PC-9 (cell line): ENCODE data around the gene NUF2. TPM values are rescaled to one million over a fixed set of nuclear protein-coding genes. Genes with fewer than 3 reads are reported as not detected.

Source experiments
- BruUV-seq: library from RNA; stranded (reverse); fragments of 400-500 nt; replicated peaks from 2 replicates; lab custom pipeline; 2021; lab: Mats Ljungman, UMichigan
- CTCF ChIA-PET: fragments of 300-600 bp; sonication (Branson Sonifier 250); formaldehyde crosslinking; loops from one replicate; lab custom pipeline; 2022; ENCODE audit warnings: antibody characterized with exemption; lab: Charles Lee
- POLR2A ChIA-PET: fragments of 300-600 bp; sonication (Branson Sonifier 250); formaldehyde crosslinking; loops from one replicate; lab custom pipeline; 2022; ENCODE audit warnings: antibody characterized with exemption; ENCODE audit not compliant: unreplicated experiment; lab: Charles Lee
- DNase-seq, 2 experiments: peaks; one replicate each; pipeline versions ENCODE4 v3.0.0 to v3.0.0-alpha.2; 2015 to 2022; ENCODE audit warnings: mixed read lengths in 1 of 2
- H2AFZ ChIP-seq: fragments of 200-600 bp; sonication (generic); 2 replicates; pipeline ENCODE4 v1.8.1; 2017; ENCODE audit warnings: antibody characterized with exemption
- H3F3A ChIP-seq: fragments of 200-600 bp; sonication (generic); 2 replicates; pipeline ENCODE4 v1.8.1; 2017; ENCODE audit warnings: antibody characterized with exemption, mild to moderate bottlenecking, low read depth; ENCODE audit not compliant: insufficient read depth
- H3K27ac ChIP-seq: fragments of 200-600 bp; sonication (generic); 2 replicates; pipeline ENCODE4 v1.6.1; 2016; ENCODE audit warnings: mixed run types
- H3K27me3 ChIP-seq: fragments of 200-600 bp; sonication (generic); 2 replicates; pipeline ENCODE4 v1.6.1; 2016; ENCODE audit warnings: low read depth, mixed run types; ENCODE audit not compliant: insufficient read depth
- H3K36me3 ChIP-seq: fragments of 200-600 bp; sonication (generic); 2 replicates; pipeline ENCODE4 v1.6.1; 2016; ENCODE audit warnings: low read depth, mixed run types
- H3K4me1 ChIP-seq: fragments of 200-600 bp; sonication (generic); replicated peaks from 2 replicates; pipeline ENCODE4 v1.6.1; 2016; ENCODE audit warnings: mixed run types; ENCODE audit not compliant: insufficient read depth
- H3K4me2 ChIP-seq: fragments of 200-600 bp; sonication (generic); 2 replicates; pipeline ENCODE4 v1.6.1; 2017; ENCODE audit warnings: mixed run types
- H3K4me3 ChIP-seq: fragments of 200-600 bp; sonication (generic); 2 replicates; pipeline ENCODE4 v1.6.1; 2016; ENCODE audit warnings: mixed run types
- H3K79me2 ChIP-seq: fragments of 200-600 bp; sonication (generic); 2 replicates; pipeline ENCODE4 v1.6.1; 2017; ENCODE audit warnings: low read depth, mixed run types
- H3K9me2 ChIP-seq: fragments of 200-600 bp; sonication (generic); 2 replicates; pipeline ENCODE4 v1.8.1; 2017; ENCODE audit warnings: mild to moderate bottlenecking; ENCODE audit not compliant: insufficient read depth
- H3K9me3 ChIP-seq: fragments of 200-600 bp; sonication (generic); 2 replicates; pipeline ENCODE4 v1.8.1; 2016; ENCODE audit warnings: low read depth; ENCODE audit not compliant: insufficient read depth
- H4K20me1 ChIP-seq: fragments of 200-600 bp; sonication (generic); 2 replicates; pipeline ENCODE4 v1.8.1; 2017; ENCODE audit not compliant: insufficient read depth
- CTCF ChIP-seq: fragments of 200-600 bp; sonication (generic); conservative IDR thresholded peaks from 2 replicates; pipeline ENCODE4 v1.6.1; 2017; ENCODE audit warnings: mixed run types, antibody characterized with exemption, mild to moderate bottlenecking, moderate library complexity
- EZH2 ChIP-seq: fragments of 200-600 bp; sonication (generic); IDR thresholded peaks from 2 replicates; pipeline ENCODE4 v1.8.0; 2017; ENCODE audit warnings: antibody characterized with exemption, low read depth
- intact Hi-C: fragments of 100-400 bp; cut with micrococcal nuclease; formaldehyde crosslinking; loops from one replicate; pipeline ENCODE4 v1.10.0; 2022; ENCODE audit not compliant: unreplicated experiment
- total RNA-seq: library from RNA; stranded (reverse); gene quantifications from 2 replicates; pipeline ENCODE4 v1.2.3, GENCODE V29; 2021

Gene NUF2
- total RNA-seq, 1 experiment from 2014 or later, result 33.3 TPM

- intact Hi-C loops, result no loop called here
- no peak for DNase-seq
- ChIA-PET POLR2A (no interaction called here), CTCF (no interaction called here)
- H3K27ac ChIP-seq, result no peak overlapping the region
- H4K20me1 ChIP-seq, result no peaks in the 10 kb centered on the region
- H3K27me3 ChIP-seq, result no peaks in the 10 kb centered on the region
- H3K4me3 ChIP-seq, result no peak overlapping the region
- H3F3A ChIP-seq, result no peaks in the 10 kb centered on the region
- no peaks in the 10 kb centered on the region for H3K36me3 ChIP-seq
- no peaks in the 10 kb centered on the region for H3K9me3 ChIP-seq
- no peaks in the 10 kb centered on the region for H3K4me1 ChIP-seq
- no peak overlapping the region for H2AFZ ChIP-seq
- no TSS peak for BruUV-seq
- H3K79me2 ChIP-seq, result no peaks in the 10 kb centered on the region
- H3K9me2 ChIP-seq, result no peaks in the 10 kb centered on the region
- TF ChIP-seq EZH2 (no peak), CTCF (no peak)
- no peak overlapping the region for H3K4me2 ChIP-seq
Measured at GRCh38 chr1:163296504-163297263, 25.1 kb upstream of the NUF2 start.

- TF ChIP-seq CTCF (no peak), EZH2 (no peak)
- Histone ChIP-seq H3K27ac (no peak overlapping the region), H3K36me3 (no peaks in the 10 kb centered on the region), H3F3A (no peaks in the 10 kb centered on the region), H3K4me1 (no peaks in the 10 kb centered on the region), H3K79me2 (no peaks in the 10 kb centered on the region), H3K4me3 (no peak overlapping the region), H2AFZ (no peak overlapping the region), H3K27me3 (no peaks in the 10 kb centered on the region), H4K20me1 (no peaks in the 10 kb centered on the region), H3K9me3 (no peaks in the 10 kb centered on the region), H3K4me2 (no peak overlapping the region), H3K9me2 (no peaks in the 10 kb centered on the region)
- DNase-seq, result no peak
- ChIA-PET POLR2A (no interaction called here), CTCF (no interaction called here)
- BruUV-seq, result no TSS peak
- intact Hi-C loops, result no loop called here
Measured at GRCh38 chr1:163298365-163298764, 23.4 kb upstream of the NUF2 start.

GRCh38 chr1:163300568-163300967 lies 21.2 kb upstream of the NUF2 start:
- H3K36me3 ChIP-seq, result no peaks in the 10 kb centered on the region
- H3K27ac ChIP-seq, result no peak overlapping the region
- CTCF ChIA-PET, result no interaction called here
- H3K27me3 ChIP-seq, result no peaks in the 10 kb centered on the region
- DNase-seq, result no peak
- TF ChIP-seq EZH2 (no peak), CTCF (no peak)
- POLR2A ChIA-PET, result no interaction called here
- no TSS peak for BruUV-seq
- H4K20me1 ChIP-seq, result no peaks in the 10 kb centered on the region
- intact Hi-C loops, result no loop called here
- no peak overlapping the region for H3K4me2 ChIP-seq
- no peaks in the 10 kb centered on the region for H3K4me1 ChIP-seq
- H3K9me3 ChIP-seq, result no peaks in the 10 kb centered on the region
- H3K4me3 ChIP-seq, result no peak overlapping the region
- no peaks in the 10 kb centered on the region for H3F3A ChIP-seq
- no peaks in the 10 kb centered on the region for H3K9me2 ChIP-seq
- H3K79me2 ChIP-seq, result no peaks in the 10 kb centered on the region
- no peak overlapping the region for H2AFZ ChIP-seq
